Retinal pigment epithelial cell (primary cell): ENCODE data around the gene PPP1R3E.
"Not testable (repeated sequence)": the region's sequence is repeated elsewhere in the genome, so short reads cannot be mapped to it uniquely, and the experiment has no call there.

Experiments used
- DNase-seq: peaks from one replicate; pipeline ENCODE4 v3.0.0-alpha.2; 2010; ENCODE audit warnings: low read depth
- H3K4me3 ChIP-seq: 2 replicates; pipeline ENCODE4 v1.5.1; 2011; ENCODE audit warnings: mild to moderate bottlenecking, low read length, control low read depth, moderate library complexity
- TF ChIP-seq, protein P1 (sequence below): conservative IDR thresholded peaks from 2 replicates; pipeline ENCODE4 v1.5.1; 2011; ENCODE audit warnings: low read depth, low read length, control low read depth, inconsistent platforms

PPP1R3E gene

DNA sequence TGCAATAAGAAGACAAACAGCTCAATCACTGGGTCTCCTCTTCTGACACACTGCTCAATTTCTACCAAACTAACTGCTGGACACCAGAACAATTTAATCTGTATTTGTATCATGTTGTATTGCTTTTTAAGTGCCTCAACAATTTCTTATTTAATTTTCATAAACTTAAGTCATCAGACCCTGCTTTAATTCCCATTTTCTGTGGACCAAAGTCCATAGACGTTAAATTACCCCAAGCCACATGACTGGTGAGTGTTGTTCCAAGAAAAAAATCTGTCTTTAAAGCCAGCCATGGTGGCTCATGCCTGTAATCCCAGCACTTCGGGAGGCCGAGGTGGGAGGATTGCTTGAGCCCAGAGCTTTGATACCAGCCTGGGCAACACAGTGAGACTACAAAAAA, 25.5 kb downstream of the PPP1R3E start:
- DNase-seq, result no peak
- TF ChIP-seq, protein P1, sequence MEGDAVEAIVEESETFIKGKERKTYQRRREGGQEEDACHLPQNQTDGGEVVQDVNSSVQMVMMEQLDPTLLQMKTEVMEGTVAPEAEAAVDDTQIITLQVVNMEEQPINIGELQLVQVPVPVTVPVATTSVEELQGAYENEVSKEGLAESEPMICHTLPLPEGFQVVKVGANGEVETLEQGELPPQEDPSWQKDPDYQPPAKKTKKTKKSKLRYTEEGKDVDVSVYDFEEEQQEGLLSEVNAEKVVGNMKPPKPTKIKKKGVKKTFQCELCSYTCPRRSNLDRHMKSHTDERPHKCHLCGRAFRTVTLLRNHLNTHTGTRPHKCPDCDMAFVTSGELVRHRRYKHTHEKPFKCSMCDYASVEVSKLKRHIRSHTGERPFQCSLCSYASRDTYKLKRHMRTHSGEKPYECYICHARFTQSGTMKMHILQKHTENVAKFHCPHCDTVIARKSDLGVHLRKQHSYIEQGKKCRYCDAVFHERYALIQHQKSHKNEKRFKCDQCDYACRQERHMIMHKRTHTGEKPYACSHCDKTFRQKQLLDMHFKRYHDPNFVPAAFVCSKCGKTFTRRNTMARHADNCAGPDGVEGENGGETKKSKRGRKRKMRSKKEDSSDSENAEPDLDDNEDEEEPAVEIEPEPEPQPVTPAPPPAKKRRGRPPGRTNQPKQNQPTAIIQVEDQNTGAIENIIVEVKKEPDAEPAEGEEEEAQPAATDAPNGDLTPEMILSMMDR, result no peak
- H3K4me3 ChIP-seq, result no peak overlapping the region

DNA sequence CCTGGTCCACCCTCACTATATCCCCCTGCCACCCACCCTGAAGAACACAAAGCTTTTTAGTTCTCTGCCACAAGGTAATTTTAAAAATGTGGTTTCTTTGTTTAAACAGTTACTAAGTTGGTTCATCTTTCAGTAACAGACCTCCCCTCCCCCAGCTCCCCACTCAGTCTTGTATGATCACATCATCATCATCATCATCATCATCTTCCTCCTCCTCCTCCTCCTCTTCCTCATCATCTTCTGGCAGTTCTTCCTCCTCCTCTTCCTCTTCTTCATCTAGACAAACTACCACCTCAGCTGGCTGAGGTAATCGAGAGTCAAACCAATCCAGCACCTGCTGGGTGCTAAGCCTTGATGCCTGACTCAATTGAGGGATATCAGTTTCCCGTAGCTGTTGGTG, 27.2 kb downstream of the PPP1R3E start:
- TF ChIP-seq, protein P1, result no peak
- H3K4me3 ChIP-seq, result no peak overlapping the region
- DNase-seq, result no peak

- no peak overlapping the region for H3K4me3 ChIP-seq
- DNase-seq, result no peak
- TF ChIP-seq, protein P1, result no peak
Measured at GRCh38 chr14:23269193-23269592, 33.5 kb downstream of the PPP1R3E start.

- H3K4me3 ChIP-seq, DNase-seq: not testable (repeated sequence)
Measured at GRCh38 chr14:23260849-23261248, 41.8 kb downstream of the PPP1R3E start.

DNA sequence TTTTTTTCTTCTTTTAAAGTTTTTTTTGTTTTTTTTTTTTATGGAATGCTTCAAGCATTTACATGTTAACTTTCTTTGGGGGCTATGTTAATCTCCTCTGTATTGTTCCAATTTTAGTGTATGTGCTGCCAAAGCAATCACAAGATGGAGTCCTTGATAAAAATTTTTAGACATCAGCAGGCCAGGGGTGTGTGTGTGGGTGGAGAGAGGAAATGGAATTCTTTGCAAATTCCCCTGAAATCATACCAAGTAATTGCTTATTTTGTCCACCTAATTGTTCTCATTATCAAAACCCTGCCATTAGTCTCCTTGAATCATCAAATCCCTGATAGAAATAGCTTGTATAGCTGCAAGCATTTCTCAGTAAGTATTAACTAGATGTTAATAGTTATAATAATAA, 43.2 kb downstream of the PPP1R3E start:
- H3K4me3 ChIP-seq, result no peak overlapping the region
- TF ChIP-seq, protein P1, result no peak
- no peak for DNase-seq

GRCh38 chr14:23258256-23258655, 44.4 kb downstream of the PPP1R3E start:
- no peak overlapping the region for H3K4me3 ChIP-seq
- DNase-seq, result no peak
- TF ChIP-seq, protein P1, result no peak

- no peak overlapping the region for H3K4me3 ChIP-seq
- TF ChIP-seq, protein P1, result no peak
- no peak for DNase-seq
Measured at GRCh38 chr14:23252420-23253333, 50.0 kb downstream of the PPP1R3E start.
